Measurements from ENCODE around the gene LCLAT1.
A peak's percentile ranks its signal among the peaks of the same experiment; 100 is the strongest.

The LCLAT1 gene

GRCh38 chr2:30447149-30448045 is at the start of gene LCLAT1:
TSS of gene LCLAT1 (plus strand) at chr2:30447246. CDS start at chr2:30525591, 78,345 bp downstream.
- peak; percentile 89 for DNase-seq

GRCh38 chr2:30398084-30398873 is 48.8 kb upstream of the LCLAT1 start:
- no peak for DNase-seq

GRCh38 chr2:30400151-30400954 is 46.7 kb upstream of the LCLAT1 start:
- DNase-seq: no peak

GRCh38 chr2:30402441-30403182 is 44.4 kb upstream of the LCLAT1 start:
- no peak for DNase-seq

GRCh38 chr2:30403592-30404312 is 43.3 kb upstream of the LCLAT1 start:
- DNase-seq: no peak

- no peak for DNase-seq
Observed at GRCh38 chr2:30404319-30405259, 42.5 kb upstream of the LCLAT1 start.

- no peak for DNase-seq
Observed at GRCh38 chr2:30405260-30405605, 41.8 kb upstream of the LCLAT1 start.

GRCh38 chr2:30406853-30407252 is 40.2 kb upstream of the LCLAT1 start:
- DNase-seq: no peak

- DNase-seq: no peak
Observed at GRCh38 chr2:30408961-30409387, 38.1 kb upstream of the LCLAT1 start.

GRCh38 chr2:30410217-30410616 is 36.8 kb upstream of the LCLAT1 start:
- DNase-seq: no peak

- no peak for DNase-seq
Observed at GRCh38 chr2:30412047-30412683, 34.9 kb upstream of the LCLAT1 start.

GRCh38 chr2:30412684-30413570 is 34.1 kb upstream of the LCLAT1 start:
- no peak for DNase-seq

- DNase-seq: no peak
Observed at GRCh38 chr2:30414961-30415360, 32.1 kb upstream of the LCLAT1 start.

- DNase-seq: no peak
Observed at GRCh38 chr2:30417253-30417652, 29.8 kb upstream of the LCLAT1 start.

GRCh38 chr2:30421026-30421603 is 25.9 kb upstream of the LCLAT1 start:
- DNase-seq: no peak

GRCh38 chr2:30421604-30422443 is 25.2 kb upstream of the LCLAT1 start:
- DNase-seq: peak; percentile 22

- peak; percentile 85 for DNase-seq
Observed at GRCh38 chr2:30422444-30423040, 24.5 kb upstream of the LCLAT1 start.
